ENCODE results near the gene MMP13. TPM values are rescaled to one million over a fixed set of nuclear protein-coding genes. Genes with fewer than 3 reads are reported as not detected.
"Not testable (repeated sequence)": the region's sequence is repeated elsewhere in the genome, so short reads cannot be mapped to it uniquely, and the experiment has no call there.

Gene MMP13
- total and polyA plus RNA-seq, 2 donors (not counting 3 experiments of a cell fraction or from before 2014, with no cell fraction given), result not detected

DNA sequence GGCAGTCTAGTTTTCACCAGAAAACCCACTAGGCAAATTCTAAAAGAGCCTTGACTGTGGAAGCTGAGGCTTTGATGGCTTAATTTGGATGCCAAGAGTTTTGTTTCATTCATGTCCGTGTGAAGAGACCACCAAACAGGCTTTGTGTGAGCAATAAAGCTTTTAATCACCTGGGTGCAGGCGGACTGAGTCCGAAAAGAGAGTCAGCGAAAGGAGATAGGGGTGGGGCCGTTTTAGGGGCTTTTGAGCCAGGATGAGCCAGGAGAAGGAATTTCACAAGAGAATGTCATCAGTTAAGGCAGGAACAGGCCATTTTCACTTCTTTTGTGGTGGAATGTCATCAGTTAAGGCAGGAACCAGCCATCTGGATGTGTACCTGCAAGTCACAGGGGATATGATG is 51.6 kb downstream of the MMP13 start:
- intact Hi-C loops (cut with micrococcal nuclease); H4K20me1 ChIP-seq (replicated peaks; ENCODE audit: control insufficient read depth, extremely low read depth, insufficient read depth, low read length); H3K9ac ChIP-seq (replicated peaks; ENCODE audit: extremely low read depth, insufficient read depth, low read length); FAIRE-seq; DNase-seq (ENCODE audit: low read depth, low spot score); H3K4me3 ChIP-seq (replicated peaks in 1 of 3; ENCODE audit: insufficient read depth in 1 of 3, low read depth in 1 of 3, low read length in 3 of 3); H3K9me3 ChIP-seq (replicated peaks; ENCODE audit: control insufficient read depth, insufficient read depth, low read length); H3K36me3 ChIP-seq (ENCODE audit: control insufficient read depth in 2 of 2, extremely low read depth in 1 of 2, insufficient read depth in 2 of 2, low read length in 2 of 2); H3K27me3 ChIP-seq (ENCODE audit: control insufficient read depth in 2 of 2, insufficient read depth in 2 of 2, low read length in 2 of 2); H3K4me2 ChIP-seq (ENCODE audit: insufficient read depth, low read length); H3K79me2 ChIP-seq (ENCODE audit: control insufficient read depth, insufficient read depth, low read length); H3K9me1 ChIP-seq (replicated peaks; ENCODE audit: control insufficient read depth, extremely low read depth, insufficient read depth, low read length); H3K4me1 ChIP-seq (ENCODE audit: control insufficient read depth, extremely low read depth, insufficient read depth, low read length); BruUV-seq (replicated peaks); H2AFZ ChIP-seq (ENCODE audit: low read depth, low read length); POLR2A ChIA-PET; dilution Hi-C loops (cut with MboI; ENCODE audit: extremely low pct_ligation_motif_present, low sequenced_read_pairs); H3K27ac ChIP-seq (ENCODE audit: insufficient read depth, low read depth, low read length): not testable (repeated sequence)
- CTCF ChIA-PET, result interaction anchor here (2.1 kb wide), 1 partner anchor 11 kb away, joined by 9 read pairs; no protein-coding TSS in a partner anchor

- no peak overlapping the region for H3K4me2 ChIP-seq (ENCODE audit: insufficient read depth, low read length)
- no peak overlapping the region for H2AFZ ChIP-seq (ENCODE audit: low read depth, low read length)
- CTCF ChIA-PET, result no interaction called here
- BruUV-seq (replicated peaks), result no TSS peak
- H3K4me3 ChIP-seq (replicated peaks in 1 of 3; ENCODE audit: insufficient read depth in 1 of 3, low read depth in 1 of 3, low read length in 3 of 3), result no peak overlapping the region
- TF ChIP-seq MYC (IDR thresholded peaks at IDR 0.05; ENCODE audit: low read depth, low read length) (no peak), GATA2 (IDR thresholded peaks at IDR 0.05; ENCODE audit: insufficient read depth, insufficient read length, low read depth, low read length) (no peak), POLR2A (IDR thresholded peaks at IDR 0.05; ENCODE audit: low read depth, low read length) (no peak), JUN (IDR thresholded peaks at IDR 0.05; ENCODE audit: borderline replicate concordance, insufficient read depth, insufficient read length, low read depth) (no peak), FOS (IDR thresholded peaks at IDR 0.05; ENCODE audit: borderline replicate concordance, insufficient read depth, low read length) (no peak), EZH2 (IDR thresholded peaks at IDR 0.05; ENCODE audit: borderline replicate concordance, low read depth, low read length, severe bottlenecking) (no peak), POLR2AphosphoS5 (IDR thresholded peaks at IDR 0.05; ENCODE audit: insufficient read depth, low read depth, low read length) (no peak)
- TF ChIP-seq, protein P1, sequence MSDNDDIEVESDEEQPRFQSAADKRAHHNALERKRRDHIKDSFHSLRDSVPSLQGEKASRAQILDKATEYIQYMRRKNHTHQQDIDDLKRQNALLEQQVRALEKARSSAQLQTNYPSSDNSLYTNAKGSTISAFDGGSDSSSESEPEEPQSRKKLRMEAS (IDR thresholded peaks at IDR 0.05; ENCODE audit: insufficient read depth, insufficient read length), result no peak
- TF ChIP-seq, protein P2, sequence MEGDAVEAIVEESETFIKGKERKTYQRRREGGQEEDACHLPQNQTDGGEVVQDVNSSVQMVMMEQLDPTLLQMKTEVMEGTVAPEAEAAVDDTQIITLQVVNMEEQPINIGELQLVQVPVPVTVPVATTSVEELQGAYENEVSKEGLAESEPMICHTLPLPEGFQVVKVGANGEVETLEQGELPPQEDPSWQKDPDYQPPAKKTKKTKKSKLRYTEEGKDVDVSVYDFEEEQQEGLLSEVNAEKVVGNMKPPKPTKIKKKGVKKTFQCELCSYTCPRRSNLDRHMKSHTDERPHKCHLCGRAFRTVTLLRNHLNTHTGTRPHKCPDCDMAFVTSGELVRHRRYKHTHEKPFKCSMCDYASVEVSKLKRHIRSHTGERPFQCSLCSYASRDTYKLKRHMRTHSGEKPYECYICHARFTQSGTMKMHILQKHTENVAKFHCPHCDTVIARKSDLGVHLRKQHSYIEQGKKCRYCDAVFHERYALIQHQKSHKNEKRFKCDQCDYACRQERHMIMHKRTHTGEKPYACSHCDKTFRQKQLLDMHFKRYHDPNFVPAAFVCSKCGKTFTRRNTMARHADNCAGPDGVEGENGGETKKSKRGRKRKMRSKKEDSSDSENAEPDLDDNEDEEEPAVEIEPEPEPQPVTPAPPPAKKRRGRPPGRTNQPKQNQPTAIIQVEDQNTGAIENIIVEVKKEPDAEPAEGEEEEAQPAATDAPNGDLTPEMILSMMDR (IDR thresholded peaks at IDR 0.05; ENCODE audit: extremely low read depth in 1 of 2, insufficient read depth in 1 of 2, low read depth in 1 of 2, low read length in 2 of 2), result no peak
- H4K20me1 ChIP-seq (replicated peaks; ENCODE audit: control insufficient read depth, extremely low read depth, insufficient read depth, low read length), result no peaks in the 10 kb centered on the region
- no peaks in the 10 kb centered on the region for H3K4me1 ChIP-seq (ENCODE audit: control insufficient read depth, extremely low read depth, insufficient read depth, low read length)
- H3K79me2 ChIP-seq (ENCODE audit: control insufficient read depth, insufficient read depth, low read length), result no peaks in the 10 kb centered on the region
- H3K27me3 ChIP-seq (ENCODE audit: control insufficient read depth in 2 of 2, insufficient read depth in 2 of 2, low read length in 2 of 2), result peaks cover 0 to 2% of the 10 kb centered on the region in 2 experiments
- FAIRE-seq (no peak), DNase-seq (ENCODE audit: low read depth, low spot score) (no peak)
- no peaks in the 10 kb centered on the region for H3K9me1 ChIP-seq (replicated peaks; ENCODE audit: control insufficient read depth, extremely low read depth, insufficient read depth, low read length)
- no peak overlapping the region for H3K27ac ChIP-seq (ENCODE audit: insufficient read depth, low read depth, low read length)
- intact Hi-C loops (cut with micrococcal nuclease), result no loop called here
- H3K9ac ChIP-seq (replicated peaks; ENCODE audit: extremely low read depth, insufficient read depth, low read length), result no peak overlapping the region
- dilution Hi-C loops (cut with MboI; ENCODE audit: extremely low pct_ligation_motif_present, low sequenced_read_pairs), result no loop called here
- POLR2A ChIA-PET, result no interaction called here
- H3K36me3 ChIP-seq (ENCODE audit: control insufficient read depth in 2 of 2, extremely low read depth in 1 of 2, insufficient read depth in 2 of 2, low read length in 2 of 2), result no peaks in the 10 kb centered on the region
- no peaks in the 10 kb centered on the region for H3K9me3 ChIP-seq (replicated peaks; ENCODE audit: control insufficient read depth, insufficient read depth, low read length)
Observed at GRCh38 chr11:102900346-102900745, 55.2 kb downstream of the MMP13 start.

Data from endothelial cell of umbilical vein (primary cell).